Activated CD4-positive, alpha-beta T cell treated with anti-CD3 and anti-CD28 coated beads, Interleukin-2, amount 50 U/mL, for 1 hour (primary cell): ENCODE measurements around the gene DYSF.

ENCODE experiments used
- DNase-seq: peaks from one replicate; pipeline ENCODE4 v3.0.0-alpha.2; 2020

DYSF gene

DNA sequence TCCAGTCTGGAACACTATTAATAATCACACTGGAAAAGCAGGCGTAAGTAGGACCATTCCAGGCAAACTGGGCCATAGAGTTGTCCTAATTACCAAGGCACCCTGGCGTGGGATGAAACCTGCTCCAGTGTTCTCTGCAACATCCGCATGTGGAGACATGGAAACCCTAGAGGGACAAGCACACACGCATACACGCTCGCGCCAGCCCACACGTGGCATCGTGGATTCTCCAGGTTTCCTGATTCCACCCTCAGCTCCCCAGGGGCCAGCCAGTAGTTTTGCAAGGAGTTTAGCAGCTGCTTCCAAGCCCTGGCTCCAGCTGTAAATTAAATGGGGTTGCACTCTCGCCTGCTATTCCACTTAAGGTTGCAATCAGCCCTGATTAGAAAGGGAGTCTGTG lies 127.7 kb downstream of the DYSF start:
- DNase-seq: no peak

DNA sequence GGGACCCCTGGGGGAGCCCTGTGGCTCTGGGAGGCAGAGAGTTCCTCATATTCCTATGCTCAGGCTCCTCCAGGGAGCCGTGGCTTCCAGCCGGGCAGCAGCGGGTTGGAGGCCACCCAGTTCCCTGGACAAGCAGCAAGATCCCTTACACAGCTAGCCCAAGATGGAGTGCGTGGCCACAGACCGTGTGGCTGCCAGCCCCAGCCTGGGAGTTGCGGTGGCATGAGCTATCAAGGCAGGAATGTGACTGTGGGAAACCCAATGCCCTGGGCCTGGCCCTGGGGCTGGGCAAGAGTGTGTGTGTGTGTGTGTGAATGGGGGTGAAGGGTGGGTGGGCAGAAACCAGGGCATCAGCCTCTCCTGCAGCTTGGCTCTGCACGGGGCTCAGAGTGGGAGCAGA lies 130.5 kb downstream of the DYSF start:
- no peak for DNase-seq

DNA sequence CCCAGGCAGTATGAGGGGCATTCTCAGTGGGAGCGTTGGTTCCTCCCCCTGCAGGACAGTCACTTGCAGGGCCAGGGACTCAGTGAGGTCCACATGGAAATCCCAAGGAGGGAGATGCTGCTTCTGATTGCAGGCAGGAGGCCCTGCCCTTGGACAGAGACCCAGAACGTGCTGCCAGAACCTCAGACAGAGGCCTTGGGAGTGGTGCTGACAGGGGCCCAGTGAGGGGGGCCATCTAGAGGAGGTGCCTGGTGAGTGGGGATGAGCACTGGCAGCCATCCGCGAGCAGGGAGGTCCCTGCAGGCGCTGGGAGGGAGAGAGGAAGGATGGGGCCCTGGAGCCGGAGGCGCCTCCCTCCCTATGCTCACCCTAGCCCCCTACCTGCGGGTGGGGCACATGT lies 133.1 kb downstream of the DYSF start:
- DNase-seq: no peak

DNA sequence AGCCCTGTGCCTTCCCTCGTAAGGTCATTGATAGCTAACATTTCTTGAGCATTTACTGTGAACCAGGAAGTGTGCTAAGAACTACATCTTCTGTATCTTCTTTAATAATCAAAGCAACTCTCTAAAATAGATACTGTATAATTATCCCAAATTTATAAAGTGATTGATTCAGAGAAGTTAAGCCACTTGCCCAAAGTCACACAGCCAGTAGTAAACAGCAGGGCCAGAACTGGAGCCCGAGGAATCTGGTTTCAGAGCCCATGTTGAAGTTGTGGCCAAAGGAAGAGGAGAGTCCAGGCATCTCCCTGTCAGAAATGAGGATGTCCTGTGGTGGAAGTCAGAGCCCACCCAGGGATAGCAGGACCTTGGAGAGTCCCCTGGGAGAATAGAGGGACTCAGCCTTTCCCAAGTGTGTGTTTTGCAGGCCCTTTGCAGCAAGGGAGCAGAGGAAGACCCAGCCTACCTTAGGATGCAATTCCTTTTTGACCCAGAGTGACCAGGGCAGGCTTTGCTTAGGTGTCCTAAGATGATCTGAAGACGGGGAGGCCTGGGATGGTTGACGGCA lies 134.2 kb downstream of the DYSF start:
- DNase-seq: no peak

DNA sequence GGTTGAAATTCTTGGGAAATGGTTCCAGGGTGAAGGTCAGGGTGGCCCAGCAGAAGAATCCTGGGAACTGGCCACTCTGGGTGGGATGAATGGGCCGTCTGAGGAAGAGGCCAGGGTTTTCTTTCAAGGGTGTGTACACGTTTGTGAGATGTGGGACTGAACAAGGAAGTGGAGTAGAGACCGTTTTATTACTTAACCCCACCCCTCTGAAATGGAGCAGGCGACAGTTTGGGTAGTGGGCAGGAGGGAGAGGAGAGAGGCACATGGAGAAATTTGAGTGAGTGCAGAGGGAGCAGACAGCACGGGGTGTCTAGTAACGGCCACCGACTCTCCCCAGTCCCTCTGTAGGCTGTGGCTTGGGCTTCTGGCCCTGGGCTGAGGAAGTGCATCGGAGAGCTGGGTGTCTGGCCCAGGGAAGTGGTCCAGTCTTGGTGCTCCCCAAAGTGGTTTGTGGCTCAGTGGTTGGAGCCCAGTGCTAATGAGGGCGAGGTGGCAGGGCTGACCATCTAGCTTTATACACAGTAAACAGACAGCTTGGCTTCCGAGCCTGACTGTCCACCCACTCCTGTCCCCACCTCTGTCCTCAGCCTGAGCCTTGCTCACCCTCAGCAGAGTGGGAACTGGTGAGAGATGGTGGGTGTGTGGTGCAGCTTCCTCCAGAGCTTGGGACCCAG lies 135.3 kb downstream of the DYSF start:
- no peak for DNase-seq

DNA sequence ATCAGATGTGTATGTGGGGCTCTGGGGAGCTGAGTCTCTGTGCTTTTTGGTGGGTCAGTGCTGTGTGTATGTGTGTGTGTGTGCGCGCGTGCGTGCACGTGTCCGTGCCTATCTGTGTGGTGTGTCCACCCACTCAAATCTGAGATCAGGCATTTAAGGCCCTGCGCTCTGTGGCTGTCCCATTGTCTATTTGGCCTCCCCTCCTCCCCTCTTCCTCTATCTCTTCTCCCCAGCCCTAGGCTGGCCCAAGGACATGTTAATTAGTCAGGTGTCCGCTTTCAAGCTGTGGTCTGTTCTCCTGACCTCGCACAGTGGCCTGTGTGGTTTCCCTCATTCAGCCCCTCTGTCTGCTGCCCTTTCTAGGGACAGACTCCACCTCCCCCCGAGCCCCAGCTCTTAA lies 136.4 kb downstream of the DYSF start:
- DNase-seq: no peak

DNA sequence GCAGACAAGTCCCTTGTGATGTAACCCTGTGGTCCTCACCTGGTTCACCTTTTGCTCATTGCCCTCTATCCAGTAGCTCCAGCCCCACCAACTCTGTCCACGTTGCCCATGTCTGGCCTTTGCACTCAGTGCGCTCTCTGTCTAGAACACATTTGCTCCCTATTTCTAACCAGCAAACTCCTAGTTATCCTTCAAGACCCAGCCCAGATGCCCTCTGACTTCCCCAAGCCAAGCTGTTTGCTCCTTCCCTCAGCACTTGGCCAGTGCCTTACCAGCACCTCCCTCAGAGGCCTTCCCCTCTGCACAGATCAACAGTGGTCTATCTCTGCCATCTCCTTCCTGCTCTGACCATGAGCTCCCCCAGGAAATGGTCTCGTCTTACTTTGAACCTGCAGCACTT lies 137.7 kb downstream of the DYSF start:
- no peak for DNase-seq

DNA sequence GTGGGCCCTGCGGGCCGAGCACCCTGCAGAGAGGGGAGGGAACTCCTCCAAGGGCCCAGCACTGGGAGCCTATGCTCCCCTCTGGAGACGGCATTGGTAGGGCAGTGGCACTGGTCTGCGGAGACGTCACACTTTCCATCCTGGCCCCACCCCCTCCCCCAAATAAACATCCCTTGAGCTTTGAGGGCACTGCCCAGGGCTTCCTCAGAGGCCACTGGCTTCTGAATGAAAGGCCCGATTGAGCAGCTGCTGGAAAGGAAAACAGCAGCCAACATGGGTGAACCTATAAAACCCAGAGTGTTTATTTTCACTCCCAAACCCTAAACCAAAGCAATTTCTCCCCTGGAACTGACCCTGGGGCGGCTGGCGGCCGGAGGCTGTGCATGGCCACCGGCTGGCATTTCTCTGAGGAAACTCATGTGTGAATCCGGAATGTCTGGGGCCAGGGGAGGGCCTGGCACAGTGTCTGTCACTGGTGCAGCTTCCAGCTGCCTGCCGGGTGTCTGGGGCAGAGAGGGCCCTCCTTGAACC lies 138.9 kb downstream of the DYSF start:
- no peak for DNase-seq

DNA sequence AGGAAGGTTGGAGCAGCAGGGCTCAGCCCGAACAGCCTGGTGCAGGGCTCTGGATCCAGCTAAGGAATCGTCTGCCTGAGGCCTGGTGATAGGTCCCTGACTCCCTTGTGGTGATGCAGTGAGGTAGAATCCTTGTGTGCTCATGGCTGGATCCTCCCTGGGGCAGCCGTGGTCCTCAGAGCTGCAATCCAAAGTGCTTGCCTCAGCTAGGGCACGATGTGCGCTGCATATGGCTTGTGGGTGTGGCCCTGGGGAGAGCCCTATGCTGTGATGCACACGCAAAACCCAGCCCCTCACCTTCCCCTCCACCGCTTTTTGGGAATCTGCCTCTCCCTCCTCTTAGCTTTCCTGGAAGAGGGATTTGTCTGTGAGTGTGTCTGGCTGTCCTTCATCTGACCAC lies 142.2 kb downstream of the DYSF start:
- DNase-seq: no peak

DNA sequence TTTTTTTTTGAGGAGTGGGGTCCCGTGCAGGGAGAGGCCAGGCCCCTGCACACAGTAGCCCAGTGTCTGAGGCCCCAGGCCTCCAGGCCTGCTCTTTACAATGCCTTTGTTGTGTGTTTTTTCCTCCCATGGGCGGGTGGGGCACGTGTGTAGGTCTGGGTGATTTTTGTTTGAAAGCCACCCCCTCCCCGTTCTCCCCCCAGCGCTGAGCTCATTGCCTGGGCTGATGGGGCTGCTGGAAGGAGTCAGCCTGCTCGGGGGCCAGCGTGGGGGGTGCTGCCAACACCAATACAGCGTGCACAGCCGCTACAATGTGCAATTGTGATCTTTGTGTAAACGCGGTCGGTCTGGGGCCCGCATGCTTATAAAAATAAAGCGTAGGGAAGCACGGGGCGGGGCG lies 142.7 kb downstream of the DYSF start:
- DNase-seq: no peak

DNA sequence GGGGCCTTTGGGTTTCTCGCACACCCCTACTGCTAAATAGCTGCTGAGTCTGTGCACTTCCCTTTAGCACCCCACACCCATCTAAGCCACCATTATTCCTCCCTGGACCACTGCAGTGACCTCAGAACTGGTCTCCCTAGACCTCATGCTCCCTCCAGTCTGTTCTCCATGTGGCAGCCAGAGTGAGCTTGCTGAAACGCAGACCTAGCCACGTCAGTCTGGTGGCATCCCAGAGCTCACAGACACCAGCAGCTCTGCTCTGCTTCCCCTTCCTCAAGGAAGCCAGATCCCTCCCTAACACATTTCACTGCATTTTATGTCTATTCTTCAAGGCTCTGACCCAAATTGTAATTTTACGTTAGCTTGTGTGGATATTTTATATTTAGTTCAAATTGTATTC lies 144.4 kb downstream of the DYSF start:
- DNase-seq: no peak

DNA sequence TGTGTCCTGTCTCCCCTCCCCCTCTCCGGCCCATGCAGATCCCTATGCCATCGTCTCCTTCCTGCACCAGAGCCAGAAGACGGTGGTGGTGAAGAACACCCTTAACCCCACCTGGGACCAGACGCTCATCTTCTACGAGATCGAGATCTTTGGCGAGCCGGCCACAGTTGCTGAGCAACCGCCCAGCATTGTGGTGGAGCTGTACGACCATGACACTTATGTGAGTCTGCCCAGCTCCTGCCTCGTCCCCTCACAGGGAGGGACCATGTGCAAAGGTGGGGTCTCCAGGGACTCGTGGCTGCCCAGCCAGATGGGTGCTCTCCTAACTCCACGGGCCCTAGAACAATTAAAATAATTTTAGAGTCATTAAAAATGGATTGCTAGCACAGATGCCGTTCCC lies 145.2 kb downstream of the DYSF start:
- DNase-seq: no peak

DNA sequence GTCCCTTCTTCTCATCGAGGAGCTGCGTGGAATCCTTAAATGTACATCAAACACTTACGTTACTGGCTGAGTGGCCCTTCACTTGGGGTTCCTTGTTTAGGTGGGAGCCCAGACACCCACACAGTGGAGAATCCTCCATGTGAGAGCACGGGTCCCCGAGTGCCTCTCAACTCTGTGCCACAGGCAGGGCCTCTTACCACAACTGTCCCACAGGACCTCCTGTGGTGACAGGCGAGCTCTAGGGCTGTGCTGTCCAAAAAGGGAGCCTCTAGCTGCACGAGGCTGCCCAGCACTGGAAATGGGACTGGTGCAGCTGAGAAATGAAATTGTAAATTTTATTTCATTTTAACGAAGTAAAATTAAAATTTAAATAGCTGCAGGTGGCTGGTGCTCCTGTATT lies 145.7 kb downstream of the DYSF start:
- DNase-seq: no peak

DNA sequence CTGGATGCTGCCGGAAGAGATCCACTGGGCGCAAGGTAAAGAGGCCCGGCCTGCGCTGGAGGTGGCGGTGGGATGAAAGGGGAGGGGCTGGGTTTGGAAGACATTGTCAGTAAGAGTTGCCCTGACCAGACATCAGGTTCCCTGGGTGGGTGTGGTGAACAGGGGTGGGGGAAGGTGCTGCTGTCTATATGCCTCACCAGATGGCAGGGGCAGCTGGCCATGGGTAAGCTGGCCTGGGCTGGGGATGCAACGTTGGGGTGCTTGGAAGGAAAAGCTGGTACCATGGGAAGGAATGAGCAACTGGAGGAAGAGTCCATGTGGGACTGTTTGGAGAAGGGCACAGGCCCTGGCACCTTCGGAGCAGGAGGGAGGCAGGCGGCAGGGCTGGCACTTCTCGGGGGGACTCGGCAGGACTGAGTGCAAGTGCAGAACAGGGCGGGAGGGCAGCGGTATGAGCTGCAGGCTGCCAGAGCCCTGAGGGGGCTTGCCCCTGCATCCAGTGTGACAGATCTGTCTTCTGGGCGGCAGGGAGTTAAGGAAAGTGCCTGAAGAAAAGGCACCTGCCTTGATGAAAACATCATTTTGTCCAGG lies 146.4 kb downstream of the DYSF start:
- DNase-seq: no peak

DNA sequence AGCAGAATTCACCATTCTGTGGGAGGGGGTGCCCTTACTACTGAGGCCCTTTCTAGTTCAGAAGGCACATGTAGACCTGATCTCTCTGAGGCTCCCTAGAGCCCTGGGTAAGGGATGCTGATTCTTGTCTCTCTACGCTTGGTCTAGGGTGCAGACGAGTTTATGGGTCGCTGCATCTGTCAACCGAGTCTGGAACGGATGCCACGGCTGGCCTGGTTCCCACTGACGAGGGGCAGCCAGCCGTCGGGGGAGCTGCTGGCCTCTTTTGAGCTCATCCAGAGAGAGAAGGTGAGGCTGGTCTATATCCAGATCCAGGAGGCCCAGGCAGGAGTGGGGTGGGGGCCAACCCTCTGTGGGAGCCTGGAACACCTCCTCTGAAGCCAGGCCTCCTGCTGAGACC lies 147.2 kb downstream of the DYSF start:
- no peak for DNase-seq

DNA sequence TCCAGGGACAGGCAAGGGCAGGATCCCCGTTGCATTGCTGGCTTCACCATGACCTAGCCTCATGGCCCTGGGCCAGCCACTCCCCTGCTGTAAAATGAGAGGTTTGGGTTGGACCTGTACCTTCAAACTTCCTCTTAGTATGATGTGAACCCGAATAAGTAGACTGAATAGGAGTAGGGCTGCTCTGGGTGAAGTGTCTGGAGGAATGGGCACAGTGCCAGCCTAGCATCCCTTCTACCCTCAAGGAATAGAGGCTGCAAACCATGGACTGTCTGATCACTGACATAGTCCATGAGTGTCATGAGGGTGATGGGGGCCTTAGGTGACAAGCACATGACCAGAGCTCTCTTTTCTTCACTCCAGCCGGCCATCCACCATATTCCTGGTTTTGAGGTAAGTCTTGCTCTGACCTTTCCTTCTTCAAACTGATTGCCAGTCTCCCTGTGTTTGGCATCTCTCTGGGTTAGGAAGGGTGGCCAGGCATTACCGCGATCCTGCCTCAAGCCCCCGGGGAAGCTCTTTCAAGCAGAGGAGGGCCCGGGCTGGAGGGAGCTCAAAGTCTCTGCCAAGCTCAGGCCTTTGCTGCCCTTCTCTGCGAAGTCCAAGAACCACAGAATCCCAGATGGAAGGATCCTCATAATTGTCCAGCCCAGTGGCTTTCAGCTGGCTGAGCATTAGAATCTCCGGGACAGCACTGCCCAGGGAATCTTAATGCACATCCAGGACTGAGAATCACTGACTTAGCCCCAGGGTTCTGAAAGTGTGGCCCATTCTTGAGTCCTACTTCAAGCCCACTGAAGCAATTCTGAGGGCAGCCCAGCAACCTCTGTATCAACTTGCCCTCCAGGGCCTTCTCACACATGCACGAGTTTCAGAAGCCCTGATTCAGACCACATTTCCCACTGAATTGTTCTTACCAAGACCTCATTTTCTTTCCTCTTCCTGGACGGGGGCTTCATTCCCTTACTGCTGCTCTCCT lies 148.1 kb downstream of the DYSF start:
- no peak for DNase-seq

DNA sequence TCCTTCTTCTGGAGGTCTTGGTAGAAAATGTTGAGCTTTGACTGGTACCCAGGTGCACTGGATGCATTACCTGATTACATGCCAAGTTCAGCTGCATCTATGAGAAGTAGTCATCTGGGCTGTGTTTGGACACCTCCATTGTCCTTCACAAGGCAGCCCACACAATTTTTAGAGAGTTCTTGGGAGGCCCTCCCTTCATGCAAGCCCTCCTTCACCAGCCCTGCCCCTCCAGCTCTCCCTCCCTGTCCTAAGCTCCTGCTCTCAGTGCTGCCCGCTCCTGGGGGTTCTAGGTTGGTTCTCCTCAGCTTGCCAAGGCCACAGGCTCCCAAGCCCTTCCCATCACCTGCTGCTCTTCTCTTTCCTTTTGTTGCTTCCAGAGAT lies 148.7 kb downstream of the DYSF start:
- no peak for DNase-seq

DNA sequence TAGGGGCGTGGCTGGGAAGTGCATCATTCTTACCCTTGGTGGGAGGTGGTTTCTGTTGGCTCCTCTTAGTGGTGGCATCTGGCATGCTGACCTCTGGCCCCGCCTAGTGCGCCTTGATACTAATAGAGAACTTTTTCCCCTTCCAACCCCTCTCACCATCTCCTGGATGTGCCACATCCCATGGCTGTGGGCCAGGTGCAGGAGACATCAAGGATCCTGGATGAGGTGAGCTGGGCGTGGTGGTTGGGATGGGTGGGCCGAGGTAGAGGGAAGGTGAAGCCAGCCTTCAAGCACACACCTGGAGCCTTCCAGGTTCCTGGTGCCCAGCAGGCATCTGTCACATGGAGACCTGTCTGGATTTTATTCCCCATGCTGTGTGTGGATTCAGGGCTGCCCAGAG lies 149.2 kb downstream of the DYSF start:
- no peak for DNase-seq

DNA sequence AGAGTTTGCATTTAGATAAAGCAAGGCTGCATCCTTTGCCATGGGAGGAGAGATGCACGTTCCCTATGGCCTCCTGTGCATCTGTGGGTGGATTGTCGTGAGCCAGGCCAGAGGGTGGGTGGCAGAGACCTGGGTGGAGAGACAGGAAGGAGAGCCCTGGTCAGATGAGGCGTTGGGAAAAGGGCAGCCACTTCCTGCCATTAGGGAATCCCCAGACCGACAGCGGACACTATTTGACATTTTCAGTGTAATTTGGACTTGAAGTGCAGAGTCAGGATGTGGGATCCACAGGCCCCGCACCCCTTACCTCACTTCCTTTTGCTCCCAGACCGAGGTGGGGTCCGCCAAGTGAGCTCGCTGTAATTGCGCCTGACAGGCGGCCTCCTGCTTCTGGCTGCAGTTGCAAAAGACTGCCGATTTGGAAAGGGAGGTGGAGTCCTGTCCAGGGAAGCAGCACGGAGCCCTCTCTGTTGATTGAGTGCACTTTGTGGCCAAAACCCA lies 150.0 kb downstream of the DYSF start:
- DNase-seq: no peak

DNA sequence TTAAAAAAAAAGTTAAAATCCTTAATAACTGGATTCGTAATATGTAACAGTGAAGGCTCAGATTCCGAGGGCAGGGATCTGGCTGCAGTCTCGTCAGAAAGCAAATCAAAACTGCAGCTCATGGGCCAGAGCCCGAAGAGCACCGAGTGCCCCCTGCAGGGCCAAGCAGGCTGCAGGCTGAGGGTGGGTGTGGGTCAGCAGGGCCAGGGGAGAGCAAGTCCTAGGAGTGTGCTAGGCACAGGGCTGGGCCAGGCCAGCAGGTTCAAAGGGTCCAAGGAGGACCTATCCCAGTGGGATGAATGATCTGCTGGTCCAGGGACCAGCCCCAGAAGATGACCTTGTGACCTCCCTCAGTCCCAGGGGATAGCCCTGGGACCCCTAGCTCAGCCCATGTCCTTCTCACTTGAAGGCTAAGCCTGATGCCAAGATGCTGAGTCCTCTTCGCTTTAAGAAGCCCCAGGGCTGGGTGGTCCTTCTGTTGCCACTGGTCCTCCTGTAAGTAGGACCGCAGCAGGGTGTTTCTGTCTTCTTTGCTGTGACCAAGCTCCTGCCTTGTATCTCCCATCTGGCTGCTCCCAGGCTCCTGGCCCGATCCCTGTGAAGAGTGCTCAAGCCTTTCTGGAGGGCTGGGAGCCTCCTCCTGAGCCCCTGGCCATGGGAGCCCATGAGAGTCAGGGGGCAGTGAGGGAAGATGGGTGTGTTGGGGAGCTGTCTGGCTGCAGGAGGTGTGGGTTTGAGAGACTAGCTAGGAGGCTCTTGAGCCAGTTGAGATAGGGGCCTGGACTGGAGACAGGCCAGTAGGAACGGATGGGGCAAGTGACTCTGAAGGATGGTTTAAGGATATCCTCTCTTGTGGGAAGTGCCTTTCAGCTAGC lies 150.7 kb downstream of the DYSF start:
- no peak for DNase-seq

DNA sequence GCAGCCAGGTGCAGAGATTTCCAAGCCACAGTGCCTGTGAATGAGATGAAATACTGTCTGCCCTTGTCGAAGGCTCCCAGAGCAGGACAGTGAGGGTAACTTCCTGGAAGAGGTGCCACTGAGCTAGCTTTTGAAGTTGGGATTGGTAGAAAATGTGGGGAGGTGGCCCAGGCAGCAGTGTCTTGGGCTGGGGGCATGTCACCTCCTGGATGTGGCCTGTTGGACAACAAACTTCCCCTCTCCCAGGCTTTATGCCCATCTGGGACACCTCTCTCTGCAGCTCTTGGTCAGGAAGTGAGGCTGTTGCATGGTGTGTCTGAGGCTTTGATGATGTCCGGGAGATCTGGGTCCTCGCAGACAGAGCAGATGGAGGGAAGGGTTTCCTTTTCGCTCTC lies 151.4 kb downstream of the DYSF start:
- no peak for DNase-seq

DNA sequence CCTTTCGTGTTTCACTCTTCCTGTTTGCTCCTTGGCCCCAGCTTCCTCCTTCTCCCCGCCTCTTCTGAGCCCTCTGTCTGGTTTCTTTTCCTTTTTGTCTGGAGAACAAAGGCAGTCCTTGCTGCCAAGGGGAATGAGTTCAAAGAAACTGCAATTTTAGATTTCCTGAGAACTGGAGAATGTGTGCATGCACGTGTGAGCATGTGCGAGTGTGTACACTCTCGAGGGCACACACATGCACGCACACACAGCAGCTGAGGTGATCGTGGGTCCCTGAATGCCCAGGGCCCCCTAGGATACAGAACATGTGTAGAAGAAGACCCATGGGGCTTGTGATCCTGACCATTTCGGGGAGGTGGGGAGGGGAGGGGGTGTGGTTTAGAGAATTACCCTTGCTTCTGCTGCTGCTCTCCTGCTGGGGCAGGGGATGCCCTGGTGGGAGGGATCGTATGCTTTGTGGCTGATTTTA lies 151.8 kb downstream of the DYSF start:
- DNase-seq: no peak
